ENCODE measurements around the gene YOD1.

The YOD1 gene

GRCh38 chr1:207072233-207072632, 21.2 kb upstream of the YOD1 start:
- ATAC-seq, result no peak

- no peak for ATAC-seq
These were observed 20.4 kb upstream of the YOD1 start for GRCh38 chr1:207071426-207071825.

GRCh38 chr1:207070811-207071210, 19.8 kb upstream of the YOD1 start:
- peak in 1 of 2 donors; percentile 13 for ATAC-seq

GRCh38 chr1:207069858-207070506, 19.0 kb upstream of the YOD1 start:
- no peak for ATAC-seq

GRCh38 chr1:207069061-207069460, 18.1 kb upstream of the YOD1 start:
- ATAC-seq, result no peak

- no peak for ATAC-seq
These were observed 16.7 kb upstream of the YOD1 start for GRCh38 chr1:207067665-207068064.

GRCh38 chr1:207067185-207067584, 16.2 kb upstream of the YOD1 start:
- ATAC-seq, result no peak

GRCh38 chr1:207064561-207064960, 13.6 kb upstream of the YOD1 start:
- no peak for ATAC-seq

GRCh38 chr1:207063014-207063413, 12.0 kb upstream of the YOD1 start:
- ATAC-seq, result no peak

- ATAC-seq, result no peak
These were observed 11.1 kb upstream of the YOD1 start for GRCh38 chr1:207062058-207062457.

- no peak for ATAC-seq
These were observed 9.6 kb upstream of the YOD1 start for GRCh38 chr1:207060596-207060995.

- no peak for ATAC-seq
These were observed 8.9 kb upstream of the YOD1 start for GRCh38 chr1:207059881-207060280.

- no peak for ATAC-seq
These were observed 8.2 kb upstream of the YOD1 start for GRCh38 chr1:207058878-207059867.

GRCh38 chr1:207058252-207058651, 7.2 kb upstream of the YOD1 start:
- ATAC-seq, result no peak

- no peak for ATAC-seq
These were observed 5.7 kb upstream of the YOD1 start for GRCh38 chr1:207056673-207057072.

GRCh38 chr1:207055386-207056001, 4.5 kb upstream of the YOD1 start:
- no peak for ATAC-seq

GRCh38 chr1:207054491-207054890, 3.5 kb upstream of the YOD1 start:
- ATAC-seq, result no peak

GRCh38 chr1:207052911-207053769, 2.1 kb upstream of the YOD1 start, which contains the start of gene PFKFB2:
Gene PFKFB2 (plus strand): TSS chr1:207053275. CDS start chr1:207054718, 1,443 bp downstream.
- ATAC-seq, result peak; percentile 86 to 87

GRCh38 chr1:207050480-207051190, 373 bp downstream of the YOD1 start:
- peak; percentile 56 to 59 for ATAC-seq

- ATAC-seq, result peak; percentile 40 to 42
These were observed 1.0 kb downstream of the YOD1 start for GRCh38 chr1:207049974-207050391.

- ATAC-seq, result no peak
These were observed 1.5 kb downstream of the YOD1 start for GRCh38 chr1:207049514-207049913.

- no peak for ATAC-seq
These were observed 2.0 kb downstream of the YOD1 start for GRCh38 chr1:207049054-207049453.

Measured in activated CD4-positive, CD25-positive, alpha-beta regulatory T cell treated with anti-CD3 and anti-CD28 coated beads, Interleukin-2, amount 50 U/mL, for 24 hours (primary cell).